Esophagus muscularis mucosa (tissue), 3 donors: ENCODE results near the gene TBC1D5.

Experiments used
- CTCF ChIP-seq, 3 experiments: fragments of 200-600 bp in 2 of 3; fragments of 450-650 bp in 1 of 3; sonication (generic) in 2 of 3; IDR thresholded peaks; one replicate each; pipeline ENCODE4 v1.5.1; 2017 to 2019; ENCODE audit warnings: antibody characterized with exemption in 3 of 3, mild to moderate bottlenecking in 2 of 3, moderate library complexity in 1 of 3
- POLR2AphosphoS5 ChIP-seq, 2 donors: sonication (generic); formaldehyde crosslinking; IDR thresholded peaks; one replicate each; pipeline ENCODE4 v1.6.1; 2017; ENCODE audit warnings: antibody characterized with exemption in 2 of 2

GRCh38 chr3:17369973-17370372 lies 372.5 kb downstream of the TBC1D5 start:
- TF ChIP-seq CTCF (IDR thresholded peaks at IDR 0.05) (no peak), POLR2AphosphoS5 (IDR thresholded peaks at IDR 0.05) (no peak)
